HG03175 (cell line): ENCODE data around the gene MAGEB6.
"Not testable (repeated sequence)": the region's sequence is repeated elsewhere in the genome, so short reads cannot be mapped to it uniquely, and the experiment has no call there.

Experiments used
- ATAC-seq: cut with Tn5 transposase; IDR thresholded peaks from one replicate; pipeline ENCODE4 v1.9.1; 2021; ENCODE audit warnings: mild to moderate bottlenecking, moderate library complexity; ENCODE audit not compliant: unreplicated experiment

MAGEB6 gene

GRCh38 chrX:26192204-26192603, at the start of gene MAGEB6:
Gene MAGEB6, plus strand, starts transcription at chrX:26192440. Its CDS starts 1,407 bp downstream, at chrX:26193847.
- no peak for ATAC-seq

- ATAC-seq, result no peak
Observed at GRCh38 chrX:26146024-26146423, 46.2 kb upstream of the MAGEB6 start.

- ATAC-seq, result no peak
Observed at GRCh38 chrX:26160301-26160700, 31.9 kb upstream of the MAGEB6 start, which contains the start of gene MAGEB6B. Gene MAGEB6B, plus strand, starts transcription at chrX:26160601. Its CDS starts 0 bp downstream, at chrX:26160601.

GRCh38 chrX:26203561-26203960, 11.3 kb downstream of the MAGEB6 start:
- no peak for ATAC-seq

GRCh38 chrX:26204717-26205116, 12.5 kb downstream of the MAGEB6 start:
- ATAC-seq, result not testable (repeated sequence)

- ATAC-seq, result no peak
Observed at GRCh38 chrX:26208012-26208411, 15.8 kb downstream of the MAGEB6 start.

GRCh38 chrX:26215869-26216268, 23.6 kb downstream of the MAGEB6 start, which contains the start of gene MAGEB5:
Gene MAGEB5, plus strand, starts transcription at chrX:26216169. Its CDS starts 1,133 bp downstream, at chrX:26217302.
- no peak for ATAC-seq

- no peak for ATAC-seq
Observed at GRCh38 chrX:26219351-26219750, 27.1 kb downstream of the MAGEB6 start.

- ATAC-seq, result no peak
Observed at GRCh38 chrX:26234177-26234576, 41.9 kb downstream of the MAGEB6 start.
